HepG2 (cell line): ENCODE data around the gene NPBWR2. TPM values are rescaled to one million over a fixed set of nuclear protein-coding genes. Genes with fewer than 3 reads are reported as not detected.

Experiments
- BORCS8-MEF2B ChIP-seq: sonication (generic); formaldehyde crosslinking; IDR thresholded peaks from 2 replicates; pipeline ENCODE4 v1.8.0; 2022; ENCODE audit warnings: mild to moderate bottlenecking, missing genetic modification reagents
- CCDC6 ChIP-seq: sonication (generic); formaldehyde crosslinking; IDR thresholded peaks from 2 replicates; pipeline ENCODE4 v1.8.1; 2022; ENCODE audit warnings: mild to moderate bottlenecking, missing genetic modification reagents, moderate library complexity
- FOXO1 ChIP-seq: sonication (generic); formaldehyde crosslinking; IDR thresholded peaks from 2 replicates; pipeline ENCODE4 v1.4.0; 2020; ENCODE audit warnings: missing genetic modification reagents
- NFE2L1 ChIP-seq: sonication (generic); formaldehyde crosslinking; IDR thresholded peaks from 2 replicates; pipeline ENCODE4 v1.4.0; 2020; ENCODE audit warnings: missing genetic modification reagents, mild to moderate bottlenecking, borderline replicate concordance
- REXO4 ChIP-seq: sonication (generic); formaldehyde crosslinking; IDR thresholded peaks from 2 replicates; pipeline ENCODE4 v1.8.0; 2022; ENCODE audit warnings: missing genetic modification reagents, mild to moderate bottlenecking, borderline replicate concordance
- TAF1 ChIP-seq: sonication (generic); formaldehyde crosslinking; IDR thresholded peaks from 2 replicates; pipeline ENCODE4 v1.4.0; 2020; ENCODE audit warnings: missing genetic modification reagents
- ZBTB3 ChIP-seq: sonication (generic); formaldehyde crosslinking; IDR thresholded peaks from 2 replicates; pipeline ENCODE4 v1.4.0; 2020; ENCODE audit warnings: low read depth, mild to moderate bottlenecking, moderate library complexity, missing genetic modification reagents, borderline replicate concordance
- ZNF12 ChIP-seq: sonication (generic); formaldehyde crosslinking; IDR thresholded peaks from 2 replicates; pipeline ENCODE4 v1.5.0; 2020; ENCODE audit warnings: missing genetic modification reagents
- ZNF329 ChIP-seq: sonication (generic); formaldehyde crosslinking; IDR thresholded peaks from 2 replicates; pipeline ENCODE4 v1.9.0; 2021; ENCODE audit warnings: low read depth, mild to moderate bottlenecking, missing genetic modification reagents
- ZNF777 ChIP-seq: sonication (generic); formaldehyde crosslinking; IDR thresholded peaks from 2 replicates; pipeline ENCODE4 v1.4.0; 2020; ENCODE audit warnings: missing genetic modification reagents
- ZSCAN30 ChIP-seq: sonication (generic); formaldehyde crosslinking; IDR thresholded peaks from 2 replicates; pipeline ENCODE4 v1.5.0; 2020; ENCODE audit warnings: mild to moderate bottlenecking, missing genetic modification reagents
- polyA plus RNA-seq, 8 experiments: library from polyadenylated mRNA; depleted of rRNA in 3 of 8; stranded (reverse) in 7 of 8; unstranded in 1 of 8; fragments of >200 nt; fragmentation: Illumina TruSeq in 4 of 8; extraction: Trizol in 4 of 8; gene quantifications; 2 replicates each; pipeline versions ENCODE4 v1.2.1 to v1.2.3, GENCODE V29; 2011 to 2016; ENCODE audit warnings: low read depth in 4 of 8, missing spikeins in 1 of 8, mixed read lengths in 1 of 8; ENCODE audit not compliant: insufficient read depth in 1 of 8
- total RNA-seq, 5 experiments: library from RNA; depleted of rRNA; stranded (reverse); fragments of >200 nt; fragmentation: Illumina TruSeq; extraction: Trizol; gene quantifications; 2 replicates each; pipeline ENCODE4 v1.2.3, GENCODE V29; 2016; ENCODE audit warnings: low read depth in 1 of 5
- TF ChIP-seq, protein P1 (sequence below), 2 experiments: fragments of 450-650 bp in 1 of 2; sonication (generic) in 1 of 2; formaldehyde crosslinking in 1 of 2; IDR thresholded peaks; 2 replicates each; pipeline versions ENCODE4 v1.6.1 to v1.8.0; 2016 to 2022; ENCODE audit warnings: antibody characterized with exemption in 1 of 2, mild to moderate bottlenecking in 1 of 2, missing genetic modification reagents in 1 of 2
- TF ChIP-seq, protein P2 (sequence below): sonication (generic); formaldehyde crosslinking; conservative IDR thresholded peaks from 2 replicates; pipeline ENCODE4 v1.8.0; 2022; ENCODE audit warnings: missing genetic modification reagents
- TF ChIP-seq, protein P3 (sequence below): sonication (generic); formaldehyde crosslinking; IDR thresholded peaks from 2 replicates; pipeline ENCODE4 v1.4.0; 2020; ENCODE audit warnings: mild to moderate bottlenecking, missing genetic modification reagents, borderline replicate concordance
- TF ChIP-seq, protein P4 (sequence below): IDR thresholded peaks from 2 replicates; pipeline ENCODE4 v1.6.1; 2018; ENCODE audit warnings: missing genetic modification reagents

NPBWR2 gene
- total and polyA plus RNA-seq, 2 of the 13 experiments (the other 11 are each of a cell fraction or from before 2014, with no cell fraction given): not detected

DNA sequence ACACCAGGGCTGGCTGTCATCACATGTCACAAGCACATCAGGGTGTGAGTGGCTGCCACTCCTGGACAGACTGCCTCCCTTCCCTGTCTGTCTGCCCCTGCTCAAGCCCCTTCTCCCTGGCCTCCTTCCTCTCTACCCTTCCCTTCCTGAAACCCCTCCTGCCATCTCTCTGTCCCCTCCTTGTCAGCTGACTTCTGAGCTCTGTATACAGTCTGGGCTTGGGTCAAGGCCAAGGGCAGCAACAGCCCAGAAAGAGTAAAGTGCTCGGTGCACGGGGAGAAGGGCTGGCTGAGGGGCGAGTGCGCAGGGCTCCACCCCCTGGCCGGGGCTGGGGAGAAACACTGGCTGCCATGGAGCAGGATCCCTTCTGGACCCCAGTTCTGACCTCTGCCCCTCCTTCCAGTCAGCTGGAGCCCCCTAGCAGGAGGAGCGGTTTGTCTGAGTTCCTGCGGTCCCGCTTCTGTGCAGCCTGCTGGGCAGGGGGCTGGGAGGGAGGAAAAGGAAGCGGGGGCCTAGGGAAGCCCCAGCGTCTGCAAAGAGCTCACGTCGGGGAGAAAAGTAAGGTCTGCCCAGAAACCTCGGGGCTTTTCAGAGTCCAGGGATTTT is 25.1 kb downstream of the NPBWR2 start (continued):
- TF ChIP-seq, protein P1, sequence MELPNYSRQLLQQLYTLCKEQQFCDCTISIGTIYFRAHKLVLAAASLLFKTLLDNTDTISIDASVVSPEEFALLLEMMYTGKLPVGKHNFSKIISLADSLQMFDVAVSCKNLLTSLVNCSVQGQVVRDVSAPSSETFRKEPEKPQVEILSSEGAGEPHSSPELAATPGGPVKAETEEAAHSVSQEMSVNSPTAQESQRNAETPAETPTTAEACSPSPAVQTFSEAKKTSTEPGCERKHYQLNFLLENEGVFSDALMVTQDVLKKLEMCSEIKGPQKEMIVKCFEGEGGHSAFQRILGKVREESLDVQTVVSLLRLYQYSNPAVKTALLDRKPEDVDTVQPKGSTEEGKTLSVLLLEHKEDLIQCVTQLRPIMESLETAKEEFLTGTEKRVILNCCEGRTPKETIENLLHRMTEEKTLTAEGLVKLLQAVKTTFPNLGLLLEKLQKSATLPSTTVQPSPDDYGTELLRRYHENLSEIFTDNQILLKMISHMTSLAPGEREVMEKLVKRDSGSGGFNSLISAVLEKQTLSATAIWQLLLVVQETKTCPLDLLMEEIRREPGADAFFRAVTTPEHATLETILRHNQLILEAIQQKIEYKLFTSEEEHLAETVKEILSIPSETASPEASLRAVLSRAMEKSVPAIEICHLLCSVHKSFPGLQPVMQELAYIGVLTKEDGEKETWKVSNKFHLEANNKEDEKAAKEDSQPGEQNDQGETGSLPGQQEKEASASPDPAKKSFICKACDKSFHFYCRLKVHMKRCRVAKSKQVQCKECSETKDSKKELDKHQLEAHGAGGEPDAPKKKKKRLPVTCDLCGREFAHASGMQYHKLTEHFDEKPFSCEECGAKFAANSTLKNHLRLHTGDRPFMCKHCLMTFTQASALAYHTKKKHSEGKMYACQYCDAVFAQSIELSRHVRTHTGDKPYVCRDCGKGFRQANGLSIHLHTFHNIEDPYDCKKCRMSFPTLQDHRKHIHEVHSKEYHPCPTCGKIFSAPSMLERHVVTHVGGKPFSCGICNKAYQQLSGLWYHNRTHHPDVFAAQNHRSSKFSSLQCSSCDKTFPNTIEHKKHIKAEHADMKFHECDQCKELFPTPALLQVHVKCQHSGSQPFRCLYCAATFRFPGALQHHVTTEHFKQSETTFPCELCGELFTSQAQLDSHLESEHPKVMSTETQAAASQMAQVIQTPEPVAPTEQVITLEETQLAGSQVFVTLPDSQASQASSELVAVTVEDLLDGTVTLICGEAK (IDR thresholded peaks at IDR 0.05): no peak
- TF ChIP-seq, protein P1 (CRISPR knock-in tag; IDR thresholded peaks at IDR 0.05): no peak
- peak; percentile 34; the same call in 1 of the 2 replicates for TF ChIP-seq TAF1
- no peak for TF ChIP-seq BORCS8-MEF2B (CRISPR knock-in tag)
- TF ChIP-seq, protein P2, sequence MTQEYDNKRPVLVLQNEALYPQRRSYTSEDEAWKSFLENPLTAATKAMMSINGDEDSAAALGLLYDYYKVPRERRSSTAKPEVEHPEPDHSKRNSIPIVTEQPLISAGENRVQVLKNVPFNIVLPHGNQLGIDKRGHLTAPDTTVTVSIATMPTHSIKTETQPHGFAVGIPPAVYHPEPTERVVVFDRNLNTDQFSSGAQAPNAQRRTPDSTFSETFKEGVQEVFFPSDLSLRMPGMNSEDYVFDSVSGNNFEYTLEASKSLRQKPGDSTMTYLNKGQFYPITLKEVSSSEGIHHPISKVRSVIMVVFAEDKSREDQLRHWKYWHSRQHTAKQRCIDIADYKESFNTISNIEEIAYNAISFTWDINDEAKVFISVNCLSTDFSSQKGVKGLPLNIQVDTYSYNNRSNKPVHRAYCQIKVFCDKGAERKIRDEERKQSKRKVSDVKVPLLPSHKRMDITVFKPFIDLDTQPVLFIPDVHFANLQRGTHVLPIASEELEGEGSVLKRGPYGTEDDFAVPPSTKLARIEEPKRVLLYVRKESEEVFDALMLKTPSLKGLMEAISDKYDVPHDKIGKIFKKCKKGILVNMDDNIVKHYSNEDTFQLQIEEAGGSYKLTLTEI (CRISPR knock-in tag): no peak
- peak; percentile 17; the same call in 1 of the 2 replicates for TF ChIP-seq FOXO1 (CRISPR knock-in tag)
- TF ChIP-seq ZNF12: no peak
- TF ChIP-seq ZSCAN30 (CRISPR knock-in tag): no peak
- TF ChIP-seq ZBTB3: no peak
- TF ChIP-seq CCDC6 (CRISPR knock-in tag): no peak
- TF ChIP-seq NFE2L1 (CRISPR knock-in tag): no peak; the same call in 1 of the 2 replicates
- no peak for TF ChIP-seq ZNF329
- TF ChIP-seq, protein P3, sequence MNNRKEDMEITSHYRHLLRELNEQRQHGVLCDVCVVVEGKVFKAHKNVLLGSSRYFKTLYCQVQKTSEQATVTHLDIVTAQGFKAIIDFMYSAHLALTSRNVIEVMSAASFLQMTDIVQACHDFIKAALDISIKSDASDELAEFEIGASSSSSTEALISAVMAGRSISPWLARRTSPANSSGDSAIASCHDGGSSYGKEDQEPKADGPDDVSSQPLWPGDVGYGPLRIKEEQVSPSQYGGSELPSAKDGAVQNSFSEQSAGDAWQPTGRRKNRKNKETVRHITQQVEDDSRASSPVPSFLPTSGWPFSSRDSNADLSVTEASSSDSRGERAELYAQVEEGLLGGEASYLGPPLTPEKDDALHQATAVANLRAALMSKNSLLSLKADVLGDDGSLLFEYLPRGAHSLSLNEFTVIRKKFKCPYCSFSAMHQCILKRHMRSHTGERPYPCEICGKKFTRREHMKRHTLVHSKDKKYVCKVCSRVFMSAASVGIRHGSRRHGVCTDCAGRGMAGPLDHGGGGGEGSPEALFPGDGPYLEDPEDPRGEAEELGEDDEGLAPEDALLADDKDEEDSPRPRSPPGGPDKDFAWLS (CRISPR knock-in tag): no peak
- TF ChIP-seq ZNF777 (CRISPR knock-in tag): peak; percentile 86
- TF ChIP-seq REXO4: no peak
- TF ChIP-seq, protein P4, sequence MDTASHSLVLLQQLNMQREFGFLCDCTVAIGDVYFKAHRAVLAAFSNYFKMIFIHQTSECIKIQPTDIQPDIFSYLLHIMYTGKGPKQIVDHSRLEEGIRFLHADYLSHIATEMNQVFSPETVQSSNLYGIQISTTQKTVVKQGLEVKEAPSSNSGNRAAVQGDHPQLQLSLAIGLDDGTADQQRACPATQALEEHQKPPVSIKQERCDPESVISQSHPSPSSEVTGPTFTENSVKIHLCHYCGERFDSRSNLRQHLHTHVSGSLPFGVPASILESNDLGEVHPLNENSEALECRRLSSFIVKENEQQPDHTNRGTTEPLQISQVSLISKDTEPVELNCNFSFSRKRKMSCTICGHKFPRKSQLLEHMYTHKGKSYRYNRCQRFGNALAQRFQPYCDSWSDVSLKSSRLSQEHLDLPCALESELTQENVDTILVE: peak; percentile 78
